Naive thymus-derived CD4-positive, alpha-beta T cell (primary cell): ENCODE measurements around the gene WDR20. TPM values are rescaled to one million over a fixed set of nuclear protein-coding genes. Genes with fewer than 3 reads are reported as not detected.

Source experiments
- ATAC-seq: fragments of 150-1000 bp; cut with Tn5 transposase; 2 replicates; pipeline ENCODE4 v1.10.0; 2021; ENCODE audit warnings: mild to moderate bottlenecking, moderate library complexity
- CTCF ChIA-PET: fragments of 350-600 bp; sonication (Branson Sonifier 250); formaldehyde crosslinking; loops from one replicate; lab custom pipeline; 2021; ENCODE audit warnings: antibody characterized with exemption; lab: Charles Lee
- POLR2A ChIA-PET: fragments of 350-600 bp; sonication (Branson Sonifier 250); formaldehyde crosslinking; loops from one replicate; lab custom pipeline; 2021; ENCODE audit warnings: antibody characterized with exemption, inconsistent platforms; lab: Charles Lee
- DNase-seq, 9 donors: peaks; one replicate each; pipeline versions ENCODE4 v3.0.0 to v3.0.0-alpha.2; 2020 to 2022; ENCODE audit warnings: mixed read lengths in 1 of 9
- H3K27ac ChIP-seq: one replicate; pipeline ENCODE4 v1.7.0; 2013; ENCODE audit warnings: mild to moderate bottlenecking, low read depth, low read length, moderate library complexity
- H3K27me3 ChIP-seq, 2 donors: one replicate each; pipeline ENCODE4 v1.7.0; 2013; ENCODE audit warnings: low read length in 2 of 2, mild to moderate bottlenecking in 2 of 2, moderate library complexity in 2 of 2; ENCODE audit not compliant: control insufficient read depth in 2 of 2, insufficient read depth in 2 of 2
- H3K36me3 ChIP-seq, 3 experiments: 1 replicate in 2 of 3; 2 replicates in 1 of 3; pipeline ENCODE4 v1.7.0; 2013; ENCODE audit warnings: low read length in 3 of 3, mild to moderate bottlenecking in 3 of 3, moderate library complexity in 1 of 3; ENCODE audit not compliant: insufficient read depth in 3 of 3, control insufficient read depth in 2 of 3
- H3K4me1 ChIP-seq, 2 donors: one replicate each; pipeline ENCODE4 v1.7.0; 2013; ENCODE audit warnings: low read length in 2 of 2, mild to moderate bottlenecking in 2 of 2, moderate library complexity in 1 of 2; ENCODE audit not compliant: control insufficient read depth in 2 of 2, insufficient read depth in 2 of 2
- H3K4me3 ChIP-seq: 2 replicates; pipeline ENCODE4 v1.7.0; 2013; ENCODE audit warnings: mild to moderate bottlenecking, low read length
- H3K9me3 ChIP-seq, 3 experiments: 1 replicate in 2 of 3; 2 replicates in 1 of 3; pipeline ENCODE4 v1.7.0; 2013; ENCODE audit warnings: low read length in 3 of 3; ENCODE audit not compliant: control insufficient read depth in 2 of 3
- H3K27ac Mint-ChIP-seq, 9 donors: one replicate each; pipeline ENCODE4 v1.8.0; 2020 to 2022; ENCODE audit warnings: mixed read lengths in 9 of 9, mild to moderate bottlenecking in 8 of 9, moderate library complexity in 5 of 9, inconsistent platforms in 2 of 9
- H3K27me3 Mint-ChIP-seq, 5 donors: one replicate each; pipeline ENCODE4 v1.8.0; 2021 to 2022; ENCODE audit warnings: mixed read lengths in 5 of 5, mild to moderate bottlenecking in 1 of 5
- H3K36me3 Mint-ChIP-seq, 5 donors: one replicate each; pipeline ENCODE4 v1.8.0; 2020 to 2022; ENCODE audit warnings: mixed read lengths in 5 of 5, mild to moderate bottlenecking in 3 of 5, inconsistent platforms in 1 of 5
- H3K4me1 Mint-ChIP-seq, 7 donors: one replicate each; pipeline ENCODE4 v1.8.0; 2020 to 2022; ENCODE audit warnings: mixed read lengths in 7 of 7, mild to moderate bottlenecking in 3 of 7, inconsistent platforms in 1 of 7
- H3K4me3 Mint-ChIP-seq, 10 donors: one replicate each; pipeline ENCODE4 v1.8.0; 2020 to 2022; ENCODE audit warnings: mild to moderate bottlenecking in 10 of 10, mixed read lengths in 10 of 10, moderate library complexity in 6 of 10, inconsistent platforms in 2 of 10
- H3K9me3 Mint-ChIP-seq, 11 donors: one replicate each; pipeline ENCODE4 v1.8.0; 2020 to 2022; ENCODE audit warnings: mixed read lengths in 11 of 11, mild to moderate bottlenecking in 4 of 11, inconsistent platforms in 1 of 11, moderate library complexity in 1 of 11
- intact Hi-C, 2 donors: fragments of 100-400 bp; cut with micrococcal nuclease; formaldehyde crosslinking; loops; one replicate each; pipeline ENCODE4 v1.15.1; 2023
- polyA plus RNA-seq, 2 donors: library from polyadenylated mRNA; unstranded; fragments of 300-500 nt; fragmentation: Illumina TruSeq; gene quantifications; one replicate each; pipeline ENCODE4 v1.2.3, GENCODE V29; 2021
- total RNA-seq, 6 experiments: library from RNA in 5 of 6; stranded (reverse) in 5 of 6; gene quantifications; 1 replicate in 5 of 6; 2 replicates in 1 of 6; pipeline ENCODE4 v1.2.3 and lab custom pipeline; 2021 to 2026

WDR20 gene
- total and polyA plus RNA-seq, 7 experiments from 2014 or later: 9.1 to 67.8 (median 36.1) TPM

- Histone ChIP-seq H3K27ac (no peak overlapping the region), H3K4me1 (no peaks in the 10 kb centered on the region), H3K9me3 (no peaks in the 10 kb centered on the region), H3K27me3 (no peaks in the 10 kb centered on the region), H3K4me3 (no peak overlapping the region), H3K36me3 (peaks cover 0 to 71% (median 10%) of the 10 kb centered on the region in 3 experiments)
- ATAC-seq: no peak
- Mint-ChIP-seq H3K36me3 (peaks cover 0 to 12% (median 8%) of the 10 kb centered on the region in 5 donors), H3K9me3 (no peaks in the 10 kb centered on the region), H3K4me3 (no peak overlapping the region), H3K27ac (peak overlapping the region in 1 of 9 donors; percentile 6), H3K4me1 (peaks cover 0 to 5% (median 2%) of the 10 kb centered on the region in 7 donors), H3K27me3 (no peaks in the 10 kb centered on the region)
- no peak for DNase-seq
- intact Hi-C loops: no loop called here
- POLR2A ChIA-PET: no interaction called here
- CTCF ChIA-PET: no interaction called here
These were observed 74.4 kb downstream of the WDR20 start for GRCh38 chr14:102213984-102214658.

DNA sequence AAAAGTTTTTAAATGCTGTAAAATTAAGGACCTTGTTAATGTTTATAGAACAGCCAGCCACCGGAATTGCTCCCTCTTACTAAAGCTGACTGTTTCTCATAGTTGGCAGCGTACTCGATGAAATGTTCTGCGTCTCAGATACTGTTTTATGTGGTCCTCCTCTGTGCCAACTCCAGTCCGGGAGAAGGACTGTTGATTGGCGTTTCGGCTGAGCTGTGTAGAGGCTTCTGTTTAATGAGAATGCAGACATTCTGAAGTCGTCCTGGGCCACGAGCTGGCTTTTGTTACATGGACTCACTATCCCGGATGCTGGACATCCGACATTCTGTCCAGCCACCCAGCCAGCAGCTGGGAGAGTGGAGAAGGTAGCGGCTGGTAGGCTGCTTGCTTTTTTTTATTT is 75.4 kb downstream of the WDR20 start:
- Mint-ChIP-seq H3K27ac (no peak overlapping the region), H3K36me3 (peaks cover 0 to 4% (median 0%) of the 10 kb centered on the region in 5 donors), H3K27me3 (no peaks in the 10 kb centered on the region), H3K9me3 (no peaks in the 10 kb centered on the region), H3K4me1 (peaks cover 0 to 4% (median 0%) of the 10 kb centered on the region in 7 donors), H3K4me3 (no peak overlapping the region)
- Histone ChIP-seq H3K4me1 (no peaks in the 10 kb centered on the region), H3K27ac (no peak overlapping the region), H3K9me3 (no peaks in the 10 kb centered on the region), H3K36me3 (peaks cover 0 to 68% (median 4%) of the 10 kb centered on the region in 3 experiments), H3K27me3 (no peaks in the 10 kb centered on the region), H3K4me3 (no peak overlapping the region)
- intact Hi-C loops: no loop called here
- ChIA-PET POLR2A (no interaction called here), CTCF (no interaction called here)
- no peak for ATAC-seq
- DNase-seq: no peak

- Mint-ChIP-seq H3K27me3 (no peaks in the 10 kb centered on the region), H3K27ac (peak overlapping the region in 1 of 9 donors; percentile 56), H3K36me3 (no peaks in the 10 kb centered on the region), H3K9me3 (no peaks in the 10 kb centered on the region), H3K4me3 (no peak overlapping the region), H3K4me1 (peaks cover 0 to 4% (median 0%) of the 10 kb centered on the region in 7 donors)
- no peaks in the 10 kb centered on the region for H3K27me3 ChIP-seq
- CTCF ChIA-PET: no interaction called here
- no peaks in the 10 kb centered on the region for H3K4me1 ChIP-seq
- DNase-seq (no peak), ATAC-seq (no peak)
- H3K4me3 ChIP-seq: no peak overlapping the region
- POLR2A ChIA-PET: no interaction called here
- no peak overlapping the region for H3K27ac ChIP-seq
- peaks cover 0 to 61% (median 4%) of the 10 kb centered on the region in 3 experiments for H3K36me3 ChIP-seq
- no peaks in the 10 kb centered on the region for H3K9me3 ChIP-seq
- intact Hi-C loops: no loop called here
These were observed 76.0 kb downstream of the WDR20 start for GRCh38 chr14:102215576-102216250.

- H3K27me3 Mint-ChIP-seq: no peaks in the 10 kb centered on the region
- Histone ChIP-seq H3K36me3 (peaks cover 0 to 59% (median 0%) of the 10 kb centered on the region in 3 experiments), H3K27me3 (no peaks in the 10 kb centered on the region), H3K4me1 (no peaks in the 10 kb centered on the region), H3K27ac (no peak overlapping the region), H3K4me3 (no peak overlapping the region), H3K9me3 (no peaks in the 10 kb centered on the region)
- ATAC-seq: no peak
- H3K9me3 Mint-ChIP-seq: no peaks in the 10 kb centered on the region
- H3K4me1 Mint-ChIP-seq: peaks cover 0 to 6% (median 0%) of the 10 kb centered on the region in 7 donors
- DNase-seq: no peak
- H3K36me3 Mint-ChIP-seq: peaks cover 0 to 5% (median 0%) of the 10 kb centered on the region in 5 donors
- POLR2A ChIA-PET: no interaction called here
- H3K4me3 Mint-ChIP-seq: no peak overlapping the region
- intact Hi-C loops: no loop called here
- CTCF ChIA-PET: interaction anchor here (1.2 kb wide), 1 partner anchor 17 kb away, joined by 3 read pairs; no protein-coding TSS in a partner anchor
- H3K27ac Mint-ChIP-seq: peak overlapping the region in 3 of 9 donors; percentile 48 to 58 (median 49)
These were observed 77.7 kb downstream of the WDR20 start for GRCh38 chr14:102217399-102217798.

DNA sequence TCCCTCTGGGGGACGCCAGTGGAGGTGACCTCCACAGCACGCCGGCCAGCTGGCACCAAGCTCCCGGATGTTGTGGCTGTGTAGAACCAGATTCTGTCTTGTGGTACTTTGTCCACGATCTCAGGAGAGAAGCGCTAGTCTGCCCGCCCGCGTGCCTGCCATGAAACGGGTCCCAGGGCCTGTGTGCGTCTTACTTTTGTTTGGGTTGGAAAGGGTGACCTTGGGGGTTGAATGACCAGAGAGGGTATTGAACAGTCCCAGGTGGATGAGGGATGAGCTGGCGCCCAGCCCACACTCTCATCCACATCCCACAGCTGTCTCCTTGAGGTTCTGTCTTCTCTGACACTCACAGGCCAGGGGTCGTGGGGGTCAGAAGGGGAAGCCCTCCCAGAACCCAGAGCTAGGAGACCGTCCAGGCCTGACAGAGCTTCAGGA is 78.3 kb downstream of the WDR20 start:
- H3K27me3 ChIP-seq: no peaks in the 10 kb centered on the region
- no peak overlapping the region for H3K4me3 ChIP-seq
- no peaks in the 10 kb centered on the region for H3K4me1 ChIP-seq
- Mint-ChIP-seq H3K27me3 (no peaks in the 10 kb centered on the region), H3K4me1 (peaks cover 0 to 6% (median 0%) of the 10 kb centered on the region in 7 donors), H3K36me3 (peaks cover 0 to 6% (median 0%) of the 10 kb centered on the region in 5 donors), H3K27ac (peak overlapping the region in 3 of 9 donors; percentile 48 to 58 (median 49)), H3K9me3 (no peaks in the 10 kb centered on the region), H3K4me3 (no peak overlapping the region)
- DNase-seq (no peak), ATAC-seq (no peak)
- H3K36me3 ChIP-seq: peaks cover 0 to 57% (median 0%) of the 10 kb centered on the region in 3 experiments
- H3K9me3 ChIP-seq: no peaks in the 10 kb centered on the region
- no peak overlapping the region for H3K27ac ChIP-seq
- ChIA-PET POLR2A (no interaction called here), CTCF (no interaction called here)
- intact Hi-C loops: no loop called here

DNA sequence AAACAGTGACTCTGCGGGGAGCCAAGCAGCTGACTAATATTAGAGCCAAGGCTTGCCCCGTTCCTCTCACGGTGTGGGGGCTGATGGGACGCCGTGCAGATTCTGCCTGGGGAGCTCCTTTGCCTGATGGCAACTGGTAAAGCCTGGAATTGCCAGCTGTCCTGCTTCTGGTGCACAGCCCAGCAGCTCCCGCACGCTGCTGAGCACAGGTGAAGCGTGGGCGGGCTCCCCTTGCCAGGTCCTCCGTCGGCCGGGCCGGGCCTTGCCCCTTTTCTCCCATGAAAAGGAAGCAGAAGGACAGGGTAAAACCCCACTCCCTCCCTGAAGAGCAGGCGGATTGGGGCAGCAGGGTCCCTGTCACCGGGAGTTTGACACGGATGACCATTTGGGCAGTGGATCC is 79.0 kb downstream of the WDR20 start:
- no peak for DNase-seq
- Mint-ChIP-seq H3K4me1 (peaks cover 0 to 6% (median 0%) of the 10 kb centered on the region in 7 donors), H3K27ac (no peak overlapping the region), H3K36me3 (peaks cover 0 to 8% (median 2%) of the 10 kb centered on the region in 5 donors), H3K27me3 (no peaks in the 10 kb centered on the region), H3K4me3 (no peak overlapping the region), H3K9me3 (no peaks in the 10 kb centered on the region)
- Histone ChIP-seq H3K27me3 (no peaks in the 10 kb centered on the region), H3K4me3 (no peak overlapping the region), H3K27ac (no peak overlapping the region), H3K36me3 (peaks cover 0 to 50% (median 0%) of the 10 kb centered on the region in 3 experiments), H3K9me3 (no peaks in the 10 kb centered on the region), H3K4me1 (no peaks in the 10 kb centered on the region)
- ATAC-seq: no peak
- POLR2A ChIA-PET: no interaction called here
- intact Hi-C loops: no loop called here
- CTCF ChIA-PET: no interaction called here
